Glomerular visceral epithelial cell (primary cell): ENCODE data around the gene IQCF2.
"Not testable (repeated sequence)": the region's sequence is repeated elsewhere in the genome, so short reads cannot be mapped to it uniquely, and the experiment has no call there.

Experiments
- DNase-seq: peaks from one replicate; pipeline ENCODE4 v3.0.0-alpha.2; 2016; ENCODE audit errors: extremely low spot score

The IQCF2 gene

DNA sequence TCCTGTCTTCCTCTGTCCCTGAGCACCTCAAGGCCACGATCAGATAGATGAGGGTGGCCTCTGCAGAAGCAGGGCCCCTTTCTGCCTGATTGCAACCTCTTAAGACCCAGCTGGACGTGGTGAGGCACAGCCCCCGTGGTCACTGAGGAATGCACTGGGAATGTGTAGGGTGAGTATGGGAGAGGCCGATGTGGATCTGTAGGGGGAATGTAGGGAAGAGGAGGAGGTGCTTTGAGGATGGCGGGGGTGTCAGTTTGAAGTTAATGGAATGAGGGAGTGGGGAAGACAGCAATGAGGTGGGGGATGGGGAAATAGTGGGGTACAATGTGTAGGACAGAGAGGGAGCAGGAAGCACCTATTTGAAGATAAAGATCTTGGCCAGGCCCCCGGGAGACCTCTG lies 14.8 kb downstream of the IQCF2 start:
- no peak for DNase-seq

DNA sequence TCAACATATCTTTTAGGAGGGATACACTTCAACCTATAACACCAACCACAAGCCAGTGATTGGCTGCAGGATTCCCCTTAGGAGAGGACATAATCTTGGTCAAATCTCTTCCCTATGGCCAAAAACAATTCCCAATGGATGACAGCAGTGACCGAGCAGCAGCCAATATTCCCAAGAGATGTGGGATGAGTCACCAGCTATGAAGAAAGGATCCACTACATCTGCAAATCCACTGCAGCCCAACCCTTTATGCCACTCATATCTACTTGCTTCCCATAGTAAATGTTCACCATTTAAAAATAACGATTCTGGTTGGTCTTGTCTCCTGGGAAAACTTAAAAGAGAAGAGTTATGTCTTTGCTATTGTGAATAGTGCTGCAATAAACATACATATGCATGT lies 18.5 kb downstream of the IQCF2 start:
- no peak for DNase-seq

DNA sequence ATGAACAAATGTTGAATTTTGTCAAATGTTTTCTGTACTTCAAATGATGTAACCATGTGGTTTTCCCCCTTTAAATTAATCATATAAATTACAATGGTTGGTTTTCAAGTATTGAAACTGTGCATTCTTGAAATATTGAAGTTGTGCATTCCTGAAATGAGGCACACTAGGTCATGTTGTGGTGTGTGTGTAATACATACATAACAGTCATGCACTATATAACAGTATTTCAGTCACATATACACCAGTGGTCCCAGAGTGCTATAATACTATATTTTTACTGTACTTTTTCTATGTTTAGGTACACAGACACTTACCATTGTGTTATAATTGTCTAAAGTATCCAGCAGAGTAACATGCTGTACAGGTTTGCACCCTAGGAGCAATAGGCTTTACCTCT lies 25.0 kb downstream of the IQCF2 start:
- no peak for DNase-seq

DNA sequence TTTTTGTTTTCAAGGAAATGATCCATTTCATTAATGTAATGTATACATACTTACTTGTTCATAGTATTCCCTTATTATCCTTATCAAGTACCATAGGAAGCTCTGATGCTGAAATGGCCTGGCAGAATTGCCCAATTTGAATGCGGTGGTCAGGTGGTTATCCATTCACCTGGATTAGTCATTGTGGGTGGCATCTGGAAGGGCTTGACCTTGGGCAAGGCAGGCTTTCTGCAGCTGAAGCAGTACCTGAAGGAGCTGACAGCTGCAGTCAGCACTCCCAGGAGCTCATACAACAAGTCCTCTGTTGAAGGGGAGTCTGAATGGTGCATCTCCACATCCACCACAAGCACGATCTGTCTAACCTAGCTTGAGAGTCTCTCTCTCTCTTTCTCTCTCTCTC lies 26.2 kb downstream of the IQCF2 start:
- no peak for DNase-seq

DNA sequence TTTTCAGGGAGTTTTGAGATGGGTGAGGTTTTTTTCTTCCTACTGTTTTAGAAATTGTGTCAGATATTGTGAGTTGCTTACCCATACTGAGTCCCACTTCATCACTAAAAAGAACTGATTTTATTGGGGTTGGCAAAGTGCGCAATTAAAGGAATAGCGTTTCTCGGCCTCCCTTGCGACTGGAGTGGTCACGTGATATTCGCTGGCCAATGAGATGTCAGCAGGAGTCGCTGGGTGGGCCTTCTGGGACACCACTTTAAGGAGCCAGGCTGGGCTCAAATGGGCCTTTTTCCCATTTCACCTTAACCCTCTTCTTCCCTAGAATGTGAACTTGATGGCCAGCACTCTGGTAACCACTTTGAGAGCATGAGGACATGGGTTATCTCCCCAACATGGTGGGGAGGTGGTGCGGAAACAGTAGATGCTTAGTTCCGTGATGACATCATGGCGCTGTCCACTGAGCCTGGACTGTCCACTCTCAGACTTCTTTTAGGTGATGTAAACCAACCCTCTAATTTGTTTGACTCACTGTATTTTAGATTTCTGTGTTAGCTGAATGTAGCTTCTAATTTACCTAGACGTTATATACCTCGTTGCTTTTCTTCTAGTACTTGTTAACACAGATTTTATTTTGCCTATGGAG lies 27.2 kb downstream of the IQCF2 start:
- DNase-seq, result no peak

DNA sequence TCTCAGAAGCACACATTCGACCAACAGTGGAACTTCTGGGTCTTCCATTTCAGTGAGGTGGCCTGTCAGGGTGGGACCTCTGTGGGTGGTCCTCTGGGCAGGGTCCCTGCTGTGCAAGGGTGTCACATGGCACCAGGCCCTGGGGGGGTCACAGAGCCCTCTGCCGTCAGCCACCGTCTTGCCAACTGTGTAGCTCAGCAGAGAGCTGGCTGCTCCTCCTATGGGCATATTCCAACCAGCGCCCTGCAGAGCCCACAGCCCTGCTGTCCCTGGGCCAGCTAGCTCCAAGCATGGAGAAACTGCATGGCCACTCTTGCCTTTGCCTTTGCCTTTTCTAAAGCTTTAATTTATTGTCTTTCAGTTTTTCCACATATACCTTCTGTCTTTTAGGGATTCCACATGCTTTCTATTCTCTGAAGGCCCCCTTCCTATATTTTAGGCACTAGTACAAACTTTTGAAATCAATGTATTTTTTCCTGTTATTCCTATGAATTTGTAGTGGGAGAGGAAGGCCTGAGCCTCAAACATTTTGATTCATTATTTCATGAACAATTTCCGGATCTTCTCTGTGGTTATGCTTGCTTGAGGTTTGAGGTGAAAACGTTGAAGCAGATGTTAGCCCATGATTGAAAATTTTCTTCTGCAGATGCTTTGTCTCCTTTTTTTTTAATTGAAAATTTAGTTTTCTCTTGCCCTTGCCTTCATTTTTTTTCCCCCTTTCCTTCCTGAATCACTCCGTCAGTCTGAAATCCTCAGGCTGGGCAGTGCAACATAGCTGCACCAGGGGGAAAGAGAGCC lies 30.0 kb downstream of the IQCF2 start:
- DNase-seq, result no peak

DNA sequence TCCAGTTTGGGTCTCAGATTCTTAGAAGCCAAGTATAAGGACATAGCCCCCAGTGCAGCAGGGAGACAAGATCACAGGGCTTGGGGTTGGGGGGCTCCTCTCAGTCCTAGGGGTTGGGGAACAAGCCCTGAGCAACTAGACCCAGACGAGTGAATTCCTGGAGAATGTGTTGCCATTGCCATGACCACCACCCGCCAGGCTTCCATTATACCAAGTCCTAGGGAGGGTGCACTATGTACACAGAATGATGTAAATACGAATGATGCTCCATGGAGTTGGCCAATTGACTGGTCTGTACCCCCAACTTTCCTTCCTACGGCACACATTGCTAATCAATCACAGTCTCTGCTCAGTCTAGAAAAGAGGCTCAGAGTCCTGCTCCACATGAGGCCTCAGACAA lies 33.0 kb downstream of the IQCF2 start:
- no peak for DNase-seq

DNA sequence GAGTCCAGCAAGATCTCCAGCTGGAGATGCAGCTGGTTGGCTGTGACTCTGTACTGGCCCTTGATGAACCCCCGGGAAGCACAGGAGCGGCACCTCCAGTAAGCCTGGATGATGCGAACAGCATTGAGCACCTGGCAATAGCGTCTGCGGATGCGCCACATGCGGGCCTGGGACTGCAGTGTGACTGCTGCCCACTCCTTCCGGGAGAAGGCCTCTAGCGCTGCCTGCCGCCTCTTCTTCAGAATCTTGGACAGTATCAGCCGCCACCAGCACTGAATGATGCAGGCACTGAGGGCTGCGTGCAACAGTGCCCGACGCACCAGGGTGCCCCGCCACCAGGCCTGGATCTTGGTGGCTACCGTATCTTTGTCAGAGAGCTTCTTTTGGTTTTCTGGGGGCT lies 33.5 kb downstream of the IQCF2 start:
- DNase-seq, result no peak

DNA sequence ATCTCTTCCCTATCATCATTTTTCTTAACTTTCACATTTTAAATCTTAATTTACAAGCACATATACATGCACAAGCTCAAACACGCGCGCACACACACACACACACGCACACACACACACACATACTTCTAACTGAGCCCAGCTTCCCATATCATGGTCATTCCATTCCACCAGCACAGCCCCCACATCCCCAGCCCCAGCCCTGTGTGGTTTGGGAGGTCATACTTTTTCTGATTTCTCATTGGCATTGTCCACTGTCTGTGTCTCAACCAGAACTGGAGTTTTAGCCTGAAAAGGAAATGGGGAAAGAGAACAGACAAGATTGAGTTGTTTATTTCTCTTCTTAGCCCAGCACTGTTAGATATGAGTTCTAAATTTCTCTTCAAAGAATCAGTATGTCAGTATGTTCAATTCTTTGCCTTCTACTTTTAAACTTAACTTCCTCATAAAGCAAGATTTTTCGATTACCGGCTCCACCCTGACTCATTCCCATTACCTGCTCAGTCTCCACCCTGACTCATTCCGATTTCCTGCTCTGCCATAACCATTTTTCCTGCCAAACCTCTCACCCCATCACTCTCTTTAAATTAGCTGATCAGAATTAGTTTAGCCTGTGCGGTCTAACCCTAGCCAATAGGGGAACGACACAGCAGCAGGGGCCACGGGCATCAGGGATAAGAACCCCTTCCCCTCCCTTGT lies 35.3 kb downstream of the IQCF2 start:
- DNase-seq, result no peak

DNA sequence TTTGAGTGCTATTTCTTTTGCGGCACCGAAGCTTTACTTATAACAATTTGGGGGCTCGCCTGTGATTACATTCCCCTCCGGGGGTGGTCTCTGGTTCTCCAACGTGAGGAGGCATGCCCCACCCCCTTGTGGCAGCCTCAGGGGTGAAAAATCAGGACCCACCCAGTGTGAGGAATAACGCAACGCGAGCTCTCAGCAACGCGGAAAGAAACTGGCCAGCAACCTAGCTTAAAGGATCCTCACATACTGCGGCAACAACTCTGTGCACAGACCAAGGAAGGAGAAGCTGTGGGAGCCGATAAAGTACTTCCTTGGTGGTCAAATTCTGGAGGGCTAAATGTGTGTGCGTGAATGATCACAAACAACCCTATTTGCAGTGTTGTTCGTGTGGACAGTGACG lies 36.0 kb downstream of the IQCF2 start:
- no peak for DNase-seq

DNA sequence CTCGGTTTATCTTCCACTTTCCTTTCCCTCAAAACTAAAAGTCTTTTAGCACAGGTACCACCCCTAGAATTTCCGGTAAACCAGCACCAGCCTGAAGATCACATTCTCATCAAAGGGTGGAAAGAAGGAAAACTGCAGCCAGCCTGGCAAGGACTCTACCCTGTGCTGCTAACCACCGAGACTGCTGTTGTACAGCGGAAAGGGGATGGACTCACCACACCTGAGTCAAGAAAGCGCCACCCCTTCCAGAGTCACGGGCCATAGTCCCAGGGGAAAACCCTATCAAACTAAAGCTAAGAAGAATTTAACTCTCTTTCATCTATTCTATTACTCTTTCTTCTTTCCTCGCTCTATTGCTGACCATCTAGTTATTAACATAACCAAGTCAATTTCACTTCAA lies 38.6 kb downstream of the IQCF2 start:
- DNase-seq, result not testable (repeated sequence)

DNA sequence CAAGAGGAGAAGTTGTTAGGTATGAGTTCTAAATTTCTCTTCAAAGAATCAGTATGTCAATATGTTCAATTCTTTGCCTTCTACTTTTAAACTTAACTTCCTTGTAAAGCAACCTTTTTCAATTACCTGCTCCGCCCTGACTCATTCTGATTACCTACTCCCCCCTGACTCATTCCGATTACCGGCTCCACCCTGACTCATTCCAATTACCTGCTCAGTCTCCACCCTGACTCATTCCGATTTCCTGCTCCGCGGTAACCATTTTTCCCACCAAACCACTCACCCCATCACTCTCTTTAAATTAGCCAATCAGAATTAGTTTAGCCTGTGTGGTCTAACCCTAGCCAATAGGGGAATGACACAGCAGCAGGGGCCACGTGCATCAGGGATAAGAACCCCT lies 40.9 kb downstream of the IQCF2 start:
- DNase-seq, result peak; percentile 40

DNA sequence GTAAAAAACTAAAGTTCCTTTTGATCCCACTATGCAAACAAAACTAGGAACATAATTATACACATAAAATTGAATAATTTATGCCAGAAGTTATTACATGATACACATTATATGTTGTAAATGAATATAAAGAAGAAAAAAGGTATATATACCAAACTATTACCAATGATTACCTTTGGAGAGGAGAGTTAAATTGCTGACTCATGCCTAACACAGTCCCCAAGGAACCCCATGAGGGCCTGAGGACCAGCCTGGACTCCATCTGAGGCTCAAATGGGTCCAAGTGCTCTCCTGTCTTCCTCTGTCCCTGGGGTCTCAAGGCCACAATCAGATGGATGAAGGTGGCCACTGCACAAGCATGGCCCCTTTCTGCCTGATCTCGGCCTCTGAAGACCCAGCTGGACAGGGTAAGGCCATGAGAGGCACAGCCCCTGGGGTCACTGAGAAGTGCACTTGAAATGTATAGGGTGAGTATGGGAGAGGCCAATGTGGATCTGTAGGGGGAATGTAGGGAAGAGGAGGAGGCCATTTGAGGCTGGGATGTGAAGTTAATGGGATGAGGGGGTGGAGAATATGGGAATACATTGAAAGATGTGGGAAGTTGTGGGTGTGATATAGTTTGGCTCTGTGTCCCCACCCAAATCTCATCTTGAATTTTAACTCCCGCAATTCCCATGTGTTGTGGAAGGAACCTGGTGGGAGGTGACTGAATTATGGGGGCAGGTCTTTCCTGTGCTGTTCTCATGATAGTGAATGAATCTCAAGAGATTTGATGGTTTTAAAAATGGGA lies 42.8 kb downstream of the IQCF2 start:
- DNase-seq, result no peak

DNA sequence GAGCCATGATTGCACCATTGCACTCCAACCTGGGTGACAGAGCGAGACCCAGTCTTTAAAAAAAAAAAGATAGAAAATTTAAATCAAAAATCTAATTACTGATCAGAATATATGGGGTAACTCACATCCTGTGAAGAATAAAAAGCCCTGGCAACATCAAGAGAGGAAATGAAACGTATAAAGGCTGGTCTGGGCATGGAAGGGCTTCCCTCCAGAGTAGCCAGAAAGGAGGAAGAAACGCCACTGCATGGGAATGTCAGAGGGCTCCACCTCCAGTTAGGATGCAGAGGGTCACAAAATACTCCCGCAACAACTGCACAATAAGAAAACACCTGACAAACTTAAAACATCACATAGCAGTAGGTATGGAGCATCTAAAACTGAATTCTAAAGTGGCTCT lies 46.6 kb downstream of the IQCF2 start:
- no peak for DNase-seq
